ENCODE results near the gene BHMT2.

BHMT2 gene

GRCh38 chr5:79124607-79125006, 55.0 kb downstream of the BHMT2 start:
- DNase-seq: no peak

DNA sequence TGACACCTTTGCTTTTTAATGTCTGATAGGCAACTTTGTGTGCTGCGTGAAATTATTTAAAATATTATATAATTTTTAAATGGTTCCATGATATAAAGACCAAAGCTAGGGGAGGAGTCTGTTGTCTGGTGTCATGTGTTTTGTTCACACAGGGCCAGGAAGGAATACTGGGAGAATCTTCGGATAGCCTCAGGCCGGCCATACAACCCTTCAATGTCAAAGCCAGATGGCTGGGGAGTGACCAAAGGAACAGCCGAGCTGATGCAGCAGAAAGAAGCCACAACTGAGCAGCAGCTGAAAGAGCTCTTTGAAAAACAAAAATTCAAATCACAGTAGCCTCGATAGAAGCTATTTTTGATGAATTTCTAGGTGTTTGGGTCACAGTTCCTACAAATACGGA, 61.2 kb downstream of the BHMT2 start:
- no peak for DNase-seq

DNA sequence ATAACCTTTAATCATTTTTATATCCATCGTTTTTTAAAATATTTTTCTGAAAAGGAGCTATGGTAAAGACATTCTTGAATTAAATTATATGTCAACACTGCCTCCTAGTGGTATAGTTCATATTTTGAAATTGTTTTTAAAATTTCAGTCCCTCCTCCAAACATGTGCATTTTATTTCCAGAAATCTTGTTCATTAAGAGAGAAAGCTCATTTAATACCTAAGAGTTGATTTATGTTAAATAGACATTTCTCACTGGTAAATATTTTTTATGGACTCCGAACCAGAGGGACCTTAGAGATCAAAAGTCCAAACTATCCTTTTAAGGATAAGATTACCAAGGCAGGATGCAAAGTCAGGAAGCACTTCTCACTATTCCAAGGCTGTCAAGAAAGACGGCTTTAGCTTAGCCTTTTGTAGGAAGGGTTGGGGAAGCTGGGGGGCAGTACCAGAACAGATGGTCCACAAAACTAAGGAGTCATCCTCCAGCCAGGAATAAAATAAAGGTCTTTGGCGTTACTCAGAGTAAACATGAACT, 63.6 kb downstream of the BHMT2 start:
- no peak for DNase-seq

- peak; percentile 65 for DNase-seq
Measured at GRCh38 chr5:79133657-79134451, 64.3 kb downstream of the BHMT2 start.

DNA sequence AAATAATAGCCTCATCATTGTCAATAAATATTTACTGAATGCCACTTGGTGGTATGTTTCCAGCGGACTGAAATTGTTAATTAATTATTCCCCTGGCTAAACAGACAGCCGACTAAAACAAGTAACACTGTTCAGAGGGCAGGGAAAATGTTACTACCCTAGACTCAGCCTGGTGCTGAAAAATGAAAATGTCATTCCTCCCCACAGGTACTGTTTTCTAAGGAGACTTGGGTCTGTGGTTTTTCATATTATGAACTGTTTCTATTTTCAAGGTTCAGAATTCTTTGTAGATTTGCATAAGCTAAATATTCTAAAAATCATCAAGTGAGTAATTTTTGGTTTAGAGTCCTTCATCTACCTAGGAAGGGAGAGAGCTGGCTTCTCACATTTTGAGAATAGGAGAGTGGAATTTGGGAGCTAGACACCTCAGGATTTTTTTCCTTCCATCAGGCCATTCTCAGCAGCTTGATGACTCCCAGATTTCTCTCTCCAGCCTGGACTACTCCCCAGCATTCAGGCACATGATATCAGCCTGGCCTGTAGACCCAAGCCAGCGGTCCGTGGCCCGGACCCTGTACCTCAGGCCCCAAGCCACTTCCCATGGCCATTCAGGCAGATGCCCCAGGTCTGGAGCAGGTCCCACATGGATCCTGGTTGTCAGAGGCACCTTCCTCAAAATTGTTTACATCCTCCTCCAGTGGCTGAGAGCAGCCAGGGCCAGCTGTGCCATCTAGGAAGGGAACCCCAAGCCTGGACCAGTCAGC, 66.4 kb downstream of the BHMT2 start:
- no peak for DNase-seq

DNA sequence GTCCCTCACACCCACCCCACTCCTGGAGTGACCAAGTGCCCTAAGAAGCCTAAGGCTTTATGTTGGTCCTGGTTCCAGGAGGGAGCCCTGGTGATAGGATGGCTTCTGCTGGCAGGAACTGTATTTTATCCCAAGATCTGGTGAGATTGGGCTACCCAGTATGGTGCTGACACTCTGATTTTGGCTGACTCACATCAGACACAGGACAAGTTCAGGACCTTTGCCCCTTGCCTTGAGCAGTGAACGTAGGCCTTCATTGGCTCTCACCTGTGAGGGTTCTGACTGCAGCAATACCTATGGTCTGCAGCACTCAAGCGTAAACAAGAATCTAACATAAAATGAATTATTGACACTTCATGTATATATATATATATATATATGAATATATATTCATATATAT, 67.1 kb downstream of the BHMT2 start:
- DNase-seq: no peak
